GM18870 (cell line): ENCODE results near the gene CDH20.

Experiments
- ATAC-seq: cut with Tn5 transposase; IDR thresholded peaks from one replicate; pipeline ENCODE4 v1.9.1; 2021; ENCODE audit warnings: moderate library complexity; ENCODE audit not compliant: unreplicated experiment

CDH20 gene

GRCh38 chr18:61420218-61420885 lies 87.1 kb downstream of the CDH20 start:
- ATAC-seq, result no peak

- ATAC-seq, result no peak
Observed at GRCh38 chr18:61426492-61427053, 93.3 kb downstream of the CDH20 start.

GRCh38 chr18:61428266-61428665 lies 95.0 kb downstream of the CDH20 start:
- ATAC-seq, result no peak

- no peak for ATAC-seq
Observed at GRCh38 chr18:61432590-61432989, 99.4 kb downstream of the CDH20 start.

- peak; percentile 90 for ATAC-seq
Observed at GRCh38 chr18:61435064-61435652, 101.9 kb downstream of the CDH20 start.

DNA sequence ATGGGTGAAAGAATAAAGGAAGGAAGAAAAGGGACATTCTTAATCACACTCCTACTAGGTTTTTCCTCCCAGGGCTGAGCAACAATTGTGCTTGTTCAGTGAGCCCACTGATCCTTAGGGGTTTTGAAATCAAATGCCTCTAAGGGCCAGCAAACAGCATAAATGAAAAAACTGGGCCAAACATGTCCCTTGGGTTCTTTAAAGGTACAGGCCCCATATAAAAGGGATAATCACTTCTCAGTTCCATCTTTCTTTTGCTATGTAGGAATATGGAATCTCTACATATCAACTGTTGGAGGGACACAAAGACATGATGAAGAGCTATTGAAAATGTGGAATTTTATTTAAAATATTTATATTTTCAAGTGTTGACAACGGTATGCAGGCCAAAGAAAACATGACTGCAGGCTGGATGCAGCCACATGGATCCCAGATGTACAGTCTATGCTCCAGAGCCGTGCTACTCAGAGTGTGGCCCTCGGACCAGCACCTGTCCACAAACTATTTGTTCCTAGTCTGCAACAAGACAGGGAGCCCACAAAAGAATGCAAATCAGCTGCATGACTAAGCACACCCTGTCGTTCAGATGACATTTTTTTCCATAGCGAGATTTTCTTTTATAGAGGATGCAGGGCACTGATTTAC lies 110.0 kb downstream of the CDH20 start:
- no peak for ATAC-seq

DNA sequence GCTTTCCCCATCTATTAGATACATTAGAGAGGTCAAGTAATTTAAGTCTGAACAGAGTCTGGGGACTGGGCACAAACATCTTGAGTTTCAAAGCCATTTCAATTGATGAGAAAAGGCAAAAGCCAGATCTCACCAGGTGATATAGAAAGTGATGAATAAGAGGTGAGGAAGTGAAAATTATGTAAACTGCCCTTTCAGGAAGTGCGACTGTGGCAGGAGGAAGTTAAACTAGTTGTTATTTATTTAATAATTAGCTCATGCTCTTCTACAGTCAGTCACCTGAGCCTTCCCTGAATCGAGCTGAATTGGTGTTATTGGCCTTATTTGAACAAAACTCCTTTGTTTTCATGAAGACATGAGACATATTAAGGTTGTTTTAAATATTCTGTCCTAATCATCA lies 115.1 kb downstream of the CDH20 start:
- ATAC-seq, result peak; percentile 97

DNA sequence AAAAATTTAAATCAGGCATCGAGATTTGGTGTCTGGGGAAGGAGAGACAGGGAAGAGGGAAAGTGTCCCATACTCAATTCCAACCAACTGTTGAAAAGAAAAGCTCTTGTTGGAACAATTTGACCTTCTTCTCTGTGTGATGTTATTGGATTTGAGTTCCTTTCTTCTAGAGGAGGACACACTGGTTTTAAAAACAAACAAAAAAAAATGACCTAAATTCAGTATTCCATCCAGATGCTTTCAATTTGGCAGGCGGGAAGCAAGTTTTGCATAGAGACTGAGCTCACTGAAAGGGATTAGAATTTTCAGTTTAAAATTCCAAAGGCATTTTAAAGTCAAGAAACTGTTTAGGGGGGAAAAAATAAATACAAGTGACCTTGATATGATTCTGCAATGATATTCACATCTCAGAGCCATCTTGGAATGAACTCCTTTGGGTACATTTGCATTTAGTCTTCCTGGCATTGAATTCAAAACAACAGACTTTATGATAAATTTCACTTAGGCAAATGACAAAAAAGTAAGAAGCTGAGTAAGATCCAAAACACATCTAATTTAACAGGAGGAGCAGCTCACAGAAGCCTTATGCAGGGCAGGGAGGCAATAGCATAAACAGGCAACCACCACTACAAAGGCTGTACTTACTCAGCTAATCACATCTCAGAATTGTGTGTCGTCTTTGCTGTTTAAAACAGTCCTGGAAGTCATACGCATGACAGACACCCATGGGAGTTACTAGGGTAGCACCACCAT lies 126.8 kb downstream of the CDH20 start:
- ATAC-seq, result no peak

GRCh38 chr18:61464551-61465142 lies 131.4 kb downstream of the CDH20 start:
- peak; percentile 83 for ATAC-seq

GRCh38 chr18:61466736-61467135 lies 133.5 kb downstream of the CDH20 start:
- no peak for ATAC-seq

DNA sequence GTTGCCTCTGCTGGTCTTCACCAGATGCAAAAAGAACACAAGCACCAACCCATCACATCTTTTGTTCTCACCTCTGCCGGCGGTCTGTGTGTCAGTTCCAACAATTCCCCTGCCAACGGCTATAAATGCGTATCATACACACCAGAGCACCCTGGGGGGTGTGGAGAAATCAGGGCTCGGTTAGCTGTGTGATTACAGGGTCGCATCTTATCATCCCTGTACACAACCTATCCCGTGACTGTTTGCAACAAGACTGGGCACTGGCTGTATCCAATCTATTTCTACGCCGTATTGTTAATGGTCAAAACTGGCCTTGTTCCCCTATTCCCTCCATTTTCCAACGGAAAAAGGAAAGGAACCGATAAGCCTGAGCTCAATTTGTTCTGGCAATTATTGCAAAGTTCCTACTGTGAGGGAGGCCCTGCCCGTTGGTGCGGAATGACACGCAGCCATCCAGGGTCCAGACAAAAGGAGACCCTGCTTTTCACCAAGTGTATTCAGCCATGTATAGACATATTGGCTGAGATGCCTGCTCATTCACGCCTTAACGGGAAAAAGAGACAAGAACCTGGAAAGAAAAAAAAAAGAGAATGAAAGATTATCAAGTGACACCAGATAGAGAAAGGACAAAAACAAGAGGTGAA lies 136.9 kb downstream of the CDH20 start:
- ATAC-seq, result no peak

DNA sequence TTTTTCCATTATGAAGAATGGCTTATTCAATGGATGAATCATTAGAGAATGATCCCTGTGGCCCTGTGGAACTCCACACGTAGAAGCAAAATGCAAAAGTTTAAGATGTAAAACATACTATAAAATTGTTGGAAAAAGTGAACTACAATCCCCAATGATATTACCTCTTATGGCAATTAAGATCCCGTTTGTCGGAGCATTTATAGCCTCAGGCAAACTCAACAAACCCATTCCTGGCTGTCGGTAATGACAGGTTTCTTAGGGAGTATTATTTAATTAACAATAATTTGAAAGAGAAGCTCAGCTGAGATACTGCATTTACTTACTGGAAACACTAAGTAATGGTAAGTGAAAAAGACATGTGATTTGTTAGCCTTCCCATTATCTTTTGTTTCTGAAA lies 138.3 kb downstream of the CDH20 start:
- no peak for ATAC-seq

GRCh38 chr18:61471942-61472341 lies 138.7 kb downstream of the CDH20 start:
- ATAC-seq, result no peak

DNA sequence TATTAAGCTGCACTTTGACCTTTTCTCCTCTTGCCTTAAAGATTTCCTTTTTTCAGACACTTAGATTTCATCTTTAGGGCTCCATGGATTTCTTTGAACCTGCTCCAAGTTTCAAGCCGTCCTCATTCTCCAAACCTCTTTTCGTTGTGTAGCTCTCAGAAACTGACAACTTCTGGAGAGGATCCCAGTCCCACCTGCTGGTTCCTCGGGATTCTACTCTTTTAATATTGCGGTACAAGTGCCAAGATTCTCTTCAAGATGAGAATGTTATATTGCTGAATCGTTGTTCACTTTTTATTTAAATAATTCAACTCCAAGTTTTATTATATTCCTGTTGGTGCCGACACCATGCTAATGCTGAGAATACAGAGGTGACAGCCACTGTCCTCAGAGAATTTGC lies 141.1 kb downstream of the CDH20 start:
- no peak for ATAC-seq

DNA sequence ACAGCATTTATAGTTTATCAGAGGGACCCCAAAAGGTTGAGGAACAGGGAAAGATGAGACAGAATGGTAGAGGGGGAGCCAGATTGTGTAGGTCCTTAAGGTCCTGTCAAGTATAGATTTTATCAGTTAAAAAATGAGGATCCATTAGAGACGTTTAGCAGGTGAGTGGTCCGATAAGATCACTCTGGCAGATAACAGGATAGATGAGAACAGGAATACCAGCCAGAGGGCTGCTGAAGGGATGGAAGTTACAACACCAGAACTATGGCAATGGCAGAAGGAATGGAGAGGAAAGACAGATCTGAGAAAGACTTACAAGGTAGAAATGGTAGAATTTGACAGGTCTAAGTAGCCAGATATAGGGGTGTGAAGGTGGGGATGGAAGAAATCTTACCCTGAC lies 141.7 kb downstream of the CDH20 start:
- ATAC-seq, result no peak

GRCh38 chr18:61475931-61476330 lies 142.7 kb downstream of the CDH20 start:
- ATAC-seq, result no peak

DNA sequence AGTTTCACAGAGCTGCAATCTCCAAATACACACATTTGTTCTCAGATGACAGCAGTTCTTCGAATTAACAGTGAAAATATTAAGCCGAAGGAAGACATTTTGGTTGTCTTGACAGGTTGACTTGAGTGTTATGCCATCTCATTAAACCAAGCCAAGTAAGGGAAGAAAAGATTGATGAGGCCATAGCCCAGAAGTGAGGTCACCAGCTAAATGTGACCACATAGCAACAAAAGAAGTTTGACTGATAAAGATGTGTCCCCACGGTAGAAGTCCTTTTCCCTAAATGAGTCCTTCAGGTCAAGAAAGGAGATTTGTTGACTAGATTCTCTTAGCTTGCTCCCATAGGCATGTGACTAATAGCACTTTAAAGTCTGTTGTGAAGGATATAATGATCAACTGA lies 156.1 kb downstream of the CDH20 start:
- ATAC-seq, result no peak

DNA sequence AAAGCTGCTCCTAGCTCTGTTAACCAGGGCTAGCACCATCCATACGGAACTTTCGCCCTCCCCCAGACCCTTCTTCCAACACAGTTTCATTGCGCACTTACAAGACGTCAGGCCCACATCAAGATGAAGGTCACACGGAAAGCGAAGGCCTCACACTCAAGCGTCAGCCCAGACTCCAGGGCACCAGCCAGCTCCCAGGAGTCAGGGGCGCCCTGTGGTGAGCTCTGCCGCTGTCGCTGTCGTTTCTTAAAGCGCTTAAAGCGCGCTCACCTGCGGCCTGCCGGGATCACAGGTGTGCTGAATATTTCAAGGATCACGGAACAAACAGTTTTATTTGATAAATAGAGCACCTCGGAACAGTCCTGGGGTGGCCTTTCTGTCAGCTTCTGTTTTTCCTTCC lies 163.1 kb downstream of the CDH20 start:
- ATAC-seq, result no peak

DNA sequence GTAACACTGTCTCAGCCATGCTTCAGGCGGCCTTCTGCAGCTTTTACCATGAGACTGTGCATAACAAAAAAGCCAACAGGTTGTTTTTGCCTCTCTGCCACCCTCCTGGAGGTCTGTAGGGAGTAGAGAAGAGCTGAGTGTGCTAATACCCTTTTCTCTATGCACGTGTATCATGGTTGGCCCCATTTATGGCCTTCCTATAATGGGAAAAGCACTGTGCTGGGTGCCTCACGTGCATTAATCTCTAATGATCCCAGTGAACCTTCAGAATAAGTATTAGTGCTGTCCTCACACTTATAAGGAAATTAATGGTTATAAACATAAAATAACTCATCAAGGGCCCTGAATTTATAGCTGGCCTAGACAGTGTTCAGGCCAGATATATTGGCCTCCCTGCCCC lies 164.2 kb downstream of the CDH20 start:
- ATAC-seq, result no peak

GRCh38 chr18:61502472-61502871 lies 169.2 kb downstream of the CDH20 start:
- peak; percentile 52 for ATAC-seq

GRCh38 chr18:61503688-61504087 lies 170.5 kb downstream of the CDH20 start:
- no peak for ATAC-seq
